ENCODE measurements around the gene MZT2A.
"Not testable (repeated sequence)": the region's sequence is repeated elsewhere in the genome, so short reads cannot be mapped to it uniquely, and the experiment has no call there.

The MZT2A gene, protein sequence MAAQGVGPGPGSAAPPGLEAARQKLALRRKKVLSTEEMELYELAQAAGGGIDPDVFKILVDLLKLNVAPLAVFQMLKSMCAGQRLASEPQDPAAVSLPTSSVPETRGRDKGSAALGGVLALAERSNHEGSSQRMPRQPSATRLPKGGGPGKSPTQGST

DNA sequence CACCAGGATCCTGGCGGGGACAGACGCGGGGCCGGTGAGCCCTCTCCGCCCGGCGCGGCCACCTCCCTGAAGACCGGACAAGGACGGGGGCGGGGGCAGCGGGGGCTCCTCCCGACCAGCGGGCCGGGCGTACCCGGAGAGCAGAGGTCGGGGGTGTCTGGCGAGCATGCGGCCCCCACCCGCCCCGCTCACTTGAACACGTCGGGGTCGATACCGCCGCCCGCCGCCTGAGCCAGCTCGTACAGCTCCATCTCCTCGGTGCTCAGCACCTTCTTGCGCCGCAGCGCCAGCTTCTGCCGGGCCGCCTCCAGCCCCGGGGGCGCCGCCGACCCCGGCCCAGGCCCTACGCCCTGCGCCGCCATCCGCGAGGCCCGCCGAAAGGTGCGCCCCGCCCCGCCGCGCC lies at the start of gene MZT2A:
TSS of gene MZT2A (minus strand) at position 383 of the 403 bp plus-strand sequence. CDS start at position 362, 21 bp downstream.
- DNase-seq = not testable (repeated sequence)

GRCh38 chr2:131538856-131539255 lies 46.7 kb upstream of the MZT2A start:
- not testable (repeated sequence) for DNase-seq

GRCh38 chr2:131536841-131537240 lies 44.6 kb upstream of the MZT2A start:
- DNase-seq = not testable (repeated sequence)

DNA sequence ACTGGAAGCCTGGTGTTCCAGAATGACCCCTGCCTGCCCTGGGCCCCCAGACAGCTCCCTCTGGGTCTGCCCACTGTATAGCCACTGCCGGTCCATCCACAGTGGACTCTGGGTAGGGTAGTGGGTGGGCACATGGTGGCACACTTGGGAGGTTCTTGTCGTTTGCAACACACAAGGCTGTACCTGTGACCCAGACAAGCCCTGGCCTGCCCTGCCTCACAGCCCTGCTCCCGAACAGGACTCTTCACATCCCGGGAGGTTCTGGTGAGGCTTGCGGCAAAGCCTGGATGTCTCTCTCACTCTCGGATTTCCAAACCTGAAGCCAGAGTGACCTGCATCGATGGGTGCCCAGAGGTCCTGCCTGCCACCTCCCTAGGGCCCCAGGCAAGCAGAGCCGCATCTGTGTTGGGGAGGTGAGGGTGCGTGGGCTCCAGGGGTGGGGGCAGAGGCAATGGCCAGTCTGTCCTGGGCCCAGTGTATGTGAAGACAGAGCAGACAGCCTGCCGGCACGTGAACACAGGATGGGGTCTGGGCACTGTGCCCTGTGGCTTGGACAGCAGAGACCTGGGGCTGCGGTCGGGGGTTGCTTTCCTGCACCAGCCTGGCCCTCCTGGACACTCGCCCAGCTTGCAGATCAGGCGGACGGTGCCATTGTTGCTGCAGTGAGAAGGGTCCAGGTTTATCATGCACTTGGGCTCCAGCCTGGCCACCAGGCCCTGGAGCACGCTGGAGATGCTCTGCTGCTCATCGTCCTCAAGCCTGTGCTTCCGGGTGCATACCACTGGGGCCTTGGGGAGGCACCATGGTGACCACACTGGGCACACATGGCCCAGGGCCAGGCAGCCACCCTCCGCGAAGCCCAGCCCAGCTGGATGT lies 44.0 kb upstream of the MZT2A start:
- not testable (repeated sequence) for DNase-seq

DNA sequence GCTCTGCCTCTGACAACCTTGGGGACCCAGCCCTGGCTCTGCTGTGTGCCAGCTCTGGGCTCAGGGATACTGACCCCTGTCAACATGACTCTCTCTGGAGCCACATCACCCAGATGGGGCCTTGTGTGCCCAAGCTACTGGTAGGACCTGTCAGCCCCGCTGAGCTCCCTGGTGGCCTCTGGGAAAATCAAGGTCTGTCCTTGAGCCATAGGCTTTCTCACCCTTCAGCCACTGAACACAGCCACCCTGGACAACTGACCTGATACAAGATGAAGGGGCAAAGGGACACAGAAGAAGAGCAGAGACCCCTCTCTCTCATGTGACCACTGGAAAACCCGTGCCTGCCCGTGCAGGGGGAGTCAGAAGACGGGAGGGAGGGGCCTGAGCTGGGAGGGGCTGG lies 43.3 kb upstream of the MZT2A start:
- DNase-seq = no peak

DNA sequence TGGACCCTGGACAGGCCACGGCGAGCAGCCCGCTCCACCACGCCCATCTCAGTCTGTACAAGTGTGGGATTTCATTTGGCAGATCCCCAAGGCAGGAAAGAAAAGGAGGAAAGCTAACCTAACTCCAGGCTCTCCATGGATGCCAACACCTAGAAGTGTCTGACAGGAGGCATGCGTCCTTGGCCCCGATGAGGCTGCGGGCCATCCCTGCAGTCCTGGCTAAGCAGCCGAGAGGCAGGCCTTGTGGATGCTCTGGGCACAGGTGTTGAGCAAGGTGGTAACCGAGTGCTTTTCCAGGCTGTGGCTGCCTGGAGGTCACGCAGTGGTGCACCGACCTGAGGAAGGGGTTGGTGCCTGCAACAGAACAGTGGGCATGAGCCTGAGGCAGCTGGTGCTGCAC lies 42.8 kb upstream of the MZT2A start:
- not testable (repeated sequence) for DNase-seq

- DNase-seq = not testable (repeated sequence)
Measured at GRCh38 chr2:131534317-131534672, 42.1 kb upstream of the MZT2A start.

DNA sequence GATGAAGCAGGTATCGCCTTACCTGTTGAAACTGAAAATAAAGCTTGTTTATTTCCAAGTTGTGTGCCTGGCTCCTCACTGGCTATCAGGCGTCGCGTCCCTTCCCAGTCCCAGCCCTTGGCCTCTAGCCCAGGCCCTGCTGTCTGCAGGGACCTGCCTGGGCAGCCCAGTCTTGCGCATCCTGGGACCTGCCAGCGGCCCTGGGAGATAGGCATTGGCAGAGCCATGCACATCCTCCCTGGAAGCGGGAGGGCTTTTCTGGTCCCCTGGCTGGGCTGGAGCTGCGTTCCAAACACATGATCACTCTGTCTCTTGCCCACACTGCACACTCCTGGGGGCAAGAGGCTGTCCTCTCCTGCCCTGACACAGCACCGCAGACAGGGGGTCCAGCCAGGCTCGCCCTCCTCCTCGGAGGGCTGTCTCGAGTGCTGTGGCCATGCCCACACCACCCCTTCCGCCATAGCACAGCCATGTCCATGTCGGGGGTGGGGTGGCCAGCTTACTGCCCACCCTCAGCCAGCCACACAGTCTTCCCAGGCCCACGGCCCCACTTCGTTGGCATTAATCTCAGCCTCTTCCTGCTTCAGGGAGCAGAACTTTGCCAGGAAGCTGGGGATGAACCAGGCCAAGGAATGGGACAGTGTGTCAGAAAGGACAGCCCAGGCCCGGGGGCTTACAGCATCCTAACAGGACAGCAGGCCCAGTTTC lies 41.6 kb upstream of the MZT2A start:
- DNase-seq = not testable (repeated sequence)

- DNase-seq = not testable (repeated sequence)
Measured at GRCh38 chr2:131532723-131533608, 40.8 kb upstream of the MZT2A start.

- DNase-seq = not testable (repeated sequence)
Measured at GRCh38 chr2:131531547-131532185, 39.5 kb upstream of the MZT2A start.

- not testable (repeated sequence) for DNase-seq
Measured at GRCh38 chr2:131530626-131531344, 38.6 kb upstream of the MZT2A start.

- DNase-seq = not testable (repeated sequence)
Measured at GRCh38 chr2:131529864-131530445, 37.8 kb upstream of the MZT2A start.

- DNase-seq = not testable (repeated sequence)
Measured at GRCh38 chr2:131528981-131529863, 37.0 kb upstream of the MZT2A start.

DNA sequence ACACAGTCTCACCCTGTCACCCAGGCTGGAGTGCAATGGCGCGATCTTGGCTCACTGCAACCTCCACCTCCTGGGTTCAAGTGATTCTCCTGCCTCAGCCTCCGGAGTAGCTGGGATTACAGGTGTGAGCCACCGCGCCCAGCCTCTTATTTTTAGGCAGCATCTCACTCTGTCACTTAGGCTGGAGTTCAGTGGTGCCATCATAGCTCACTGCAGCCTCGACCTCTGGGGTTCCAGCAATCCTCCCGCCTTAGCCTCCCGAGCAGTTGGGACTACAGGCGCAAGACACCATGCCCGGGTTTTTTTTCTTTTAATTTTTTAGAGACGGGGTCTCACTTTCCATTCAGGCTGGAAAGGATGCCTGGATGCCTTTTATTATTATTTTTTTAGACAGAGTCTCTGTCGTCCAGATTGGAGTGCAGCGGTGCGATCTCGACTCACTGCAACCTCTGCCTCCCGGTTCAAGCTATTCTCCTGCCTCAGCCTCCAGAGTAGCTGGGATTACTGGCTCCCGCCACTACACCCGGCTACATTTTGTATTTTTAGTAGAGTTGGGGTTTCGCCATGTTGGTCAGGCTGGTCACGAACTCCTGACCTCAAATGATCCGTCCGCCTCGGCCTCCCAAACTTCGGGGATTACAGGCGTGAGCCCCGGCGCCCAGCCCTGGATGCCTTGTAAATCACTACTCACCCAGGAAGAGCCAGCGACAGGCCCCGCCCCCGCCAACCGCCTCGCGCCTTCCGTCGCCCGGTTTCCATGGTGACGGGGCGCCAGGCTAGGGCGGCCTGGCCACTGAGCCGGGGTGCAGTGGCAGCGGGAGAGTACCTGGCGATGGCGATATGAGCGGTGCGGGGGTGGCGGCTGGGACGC lies 35.2 kb upstream of the MZT2A start, which contains the start of gene CCDC74A:
TSS of gene CCDC74A (plus strand) at position 758 of the 871 bp plus-strand sequence. CDS start at position 841, 83 bp downstream.
- DNase-seq = peak; percentile 19 to 72 (median 45)

DNA sequence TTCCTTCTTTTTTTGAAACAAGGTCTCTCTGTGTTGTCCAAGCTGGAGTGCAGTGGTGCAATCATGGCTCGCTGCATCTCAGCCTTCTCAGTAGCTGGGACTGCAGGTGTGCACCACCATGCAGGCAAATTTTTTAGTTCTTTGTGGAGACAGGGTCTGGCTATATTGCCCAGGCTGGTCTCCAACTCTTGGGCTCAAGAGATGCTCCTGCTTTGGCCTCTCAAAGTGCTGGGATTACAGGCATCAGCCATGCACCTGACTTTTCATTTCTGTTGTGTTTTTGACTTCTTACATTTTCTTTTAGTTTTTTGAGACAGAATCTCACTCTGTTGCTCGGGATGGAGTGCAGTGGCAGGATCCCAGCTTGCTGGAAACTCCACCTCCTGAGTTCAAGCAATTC lies 33.1 kb upstream of the MZT2A start:
- DNase-seq = not testable (repeated sequence)

DNA sequence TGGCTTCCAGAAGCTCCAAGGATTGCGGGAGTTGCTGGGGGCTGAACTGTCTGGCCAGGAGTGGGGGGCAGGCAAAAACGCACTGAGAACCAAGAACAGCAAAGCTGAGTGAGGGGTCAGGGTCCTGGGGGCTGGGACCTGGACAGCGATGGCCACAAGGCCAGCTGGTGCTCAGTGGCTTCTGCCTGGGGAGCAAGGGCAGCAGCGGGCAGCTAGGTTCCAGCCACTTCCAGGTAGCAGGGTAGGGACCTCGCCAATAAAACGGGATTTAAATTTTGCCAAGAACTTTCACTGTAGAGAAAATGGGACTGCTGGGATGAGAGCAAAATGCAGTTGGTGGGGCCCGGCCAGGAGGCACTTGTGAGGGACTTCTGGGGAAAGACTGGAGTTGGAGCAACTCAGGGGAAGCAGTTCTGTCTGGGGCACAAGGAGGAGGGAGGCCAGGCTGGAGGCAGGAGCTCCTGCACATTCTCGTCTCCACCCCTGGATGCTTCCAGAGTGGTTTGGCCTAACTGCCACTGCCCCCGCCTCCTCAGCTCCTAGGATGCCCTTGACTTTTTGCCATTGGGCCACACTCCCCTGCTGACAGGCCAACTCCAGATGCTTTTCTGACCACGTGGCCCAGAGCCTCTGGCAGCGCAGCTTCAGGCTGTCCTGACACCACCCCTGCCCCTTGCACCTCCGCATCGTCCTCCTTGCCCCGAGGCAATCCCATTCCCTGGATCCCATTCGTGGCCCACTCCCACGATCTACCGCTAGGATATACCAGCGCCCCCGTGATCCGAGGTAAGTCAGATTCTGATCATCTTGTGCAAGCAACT lies 30.0 kb upstream of the MZT2A start:
- no peak for DNase-seq

DNA sequence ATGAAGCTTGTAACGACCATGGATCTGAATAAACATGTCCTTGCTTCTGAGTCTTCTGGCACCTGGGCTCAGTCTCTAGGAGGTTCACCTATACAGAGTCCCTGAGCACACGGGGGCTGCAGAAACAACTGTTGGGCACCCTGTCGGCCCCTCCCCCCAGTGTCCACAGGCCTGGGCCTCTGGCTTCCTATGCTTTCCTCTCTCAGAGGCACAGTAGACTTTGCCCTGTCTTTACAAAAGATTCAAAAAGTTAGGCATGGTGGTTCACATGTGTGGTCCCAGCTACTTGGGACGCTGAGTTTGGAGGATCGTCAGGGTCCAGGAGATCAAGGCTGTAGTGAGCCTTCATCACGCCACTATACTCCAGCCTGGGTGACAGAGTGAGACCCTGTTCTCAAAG lies 29.3 kb upstream of the MZT2A start:
- DNase-seq = not testable (repeated sequence)

DNA sequence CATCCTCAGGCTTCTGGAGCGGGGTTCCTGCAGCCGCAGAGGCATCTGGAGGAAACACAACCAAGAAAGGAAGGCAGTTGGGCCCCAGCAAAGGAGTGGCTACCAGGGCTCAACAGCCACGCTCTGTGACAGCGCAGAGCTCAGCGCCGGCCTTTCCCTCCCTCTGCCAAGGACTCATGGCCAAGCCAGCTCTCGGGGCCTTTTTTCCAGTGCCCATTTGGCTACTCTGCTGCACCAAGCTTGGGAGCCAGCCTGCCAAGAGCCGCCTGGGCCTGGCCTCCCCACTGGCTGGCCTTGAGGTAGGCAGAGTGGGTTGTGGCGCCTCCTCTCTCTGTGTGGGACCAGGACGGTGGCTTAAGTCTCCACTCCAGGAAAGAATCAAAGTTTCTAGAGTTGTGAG lies 28.3 kb upstream of the MZT2A start:
- DNase-seq = no peak
